ENCODE results near the gene TSSK6.

Gene TSSK6

DNA sequence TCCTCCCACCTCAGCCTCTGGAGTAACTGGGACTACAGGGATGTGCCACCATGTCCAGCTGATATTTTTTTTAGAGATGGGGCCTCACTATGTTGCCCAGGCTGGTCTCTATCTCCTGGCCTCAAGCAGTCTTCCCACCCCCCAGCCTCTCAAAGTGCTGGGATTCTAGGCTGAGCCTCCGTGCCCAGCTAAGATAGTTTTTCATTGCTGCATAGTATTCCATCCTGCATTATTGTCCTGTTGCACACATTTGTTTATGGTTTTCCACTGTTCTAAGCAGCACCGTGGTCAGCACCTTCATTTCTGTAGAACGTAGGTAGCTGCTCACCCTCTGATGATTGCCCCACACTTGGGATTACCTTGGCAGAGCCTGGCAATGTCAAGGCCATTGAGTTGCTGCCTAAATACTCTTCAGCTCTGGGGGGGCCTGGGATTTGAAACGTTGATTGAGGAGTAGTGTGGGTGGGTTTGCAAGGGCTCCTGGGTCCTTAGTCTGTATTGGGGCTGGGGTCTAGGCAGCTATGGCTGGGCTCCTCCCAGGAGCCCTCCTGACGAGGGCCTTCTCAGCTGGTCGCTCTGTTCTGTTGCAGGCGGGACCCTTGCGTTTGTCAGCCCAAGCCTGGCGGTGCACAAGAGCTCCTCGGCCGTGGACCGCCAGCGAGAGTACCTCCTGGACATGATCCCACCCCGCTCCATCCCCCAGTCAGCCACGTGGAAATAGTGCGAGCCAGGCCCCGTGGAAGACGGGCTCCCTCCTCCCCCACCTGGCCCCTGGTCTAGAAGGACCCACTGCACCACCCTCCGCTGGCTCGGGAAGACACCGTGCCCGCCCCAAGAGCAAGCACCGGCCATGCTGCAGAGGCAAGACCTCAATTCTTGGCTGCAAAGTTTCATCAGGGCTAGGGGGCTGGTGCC is 10.3 kb downstream of the TSSK6 start:
- H3K4me3 ChIP-seq (ENCODE audit: low read depth, low read length) = no peak overlapping the region
- no peak for DNase-seq (ENCODE audit: low read depth)
- TF ChIP-seq, protein P1, sequence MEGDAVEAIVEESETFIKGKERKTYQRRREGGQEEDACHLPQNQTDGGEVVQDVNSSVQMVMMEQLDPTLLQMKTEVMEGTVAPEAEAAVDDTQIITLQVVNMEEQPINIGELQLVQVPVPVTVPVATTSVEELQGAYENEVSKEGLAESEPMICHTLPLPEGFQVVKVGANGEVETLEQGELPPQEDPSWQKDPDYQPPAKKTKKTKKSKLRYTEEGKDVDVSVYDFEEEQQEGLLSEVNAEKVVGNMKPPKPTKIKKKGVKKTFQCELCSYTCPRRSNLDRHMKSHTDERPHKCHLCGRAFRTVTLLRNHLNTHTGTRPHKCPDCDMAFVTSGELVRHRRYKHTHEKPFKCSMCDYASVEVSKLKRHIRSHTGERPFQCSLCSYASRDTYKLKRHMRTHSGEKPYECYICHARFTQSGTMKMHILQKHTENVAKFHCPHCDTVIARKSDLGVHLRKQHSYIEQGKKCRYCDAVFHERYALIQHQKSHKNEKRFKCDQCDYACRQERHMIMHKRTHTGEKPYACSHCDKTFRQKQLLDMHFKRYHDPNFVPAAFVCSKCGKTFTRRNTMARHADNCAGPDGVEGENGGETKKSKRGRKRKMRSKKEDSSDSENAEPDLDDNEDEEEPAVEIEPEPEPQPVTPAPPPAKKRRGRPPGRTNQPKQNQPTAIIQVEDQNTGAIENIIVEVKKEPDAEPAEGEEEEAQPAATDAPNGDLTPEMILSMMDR (conservative IDR thresholded peaks at IDR 0.05; ENCODE audit: low read depth, low read length) = no peak

DNA sequence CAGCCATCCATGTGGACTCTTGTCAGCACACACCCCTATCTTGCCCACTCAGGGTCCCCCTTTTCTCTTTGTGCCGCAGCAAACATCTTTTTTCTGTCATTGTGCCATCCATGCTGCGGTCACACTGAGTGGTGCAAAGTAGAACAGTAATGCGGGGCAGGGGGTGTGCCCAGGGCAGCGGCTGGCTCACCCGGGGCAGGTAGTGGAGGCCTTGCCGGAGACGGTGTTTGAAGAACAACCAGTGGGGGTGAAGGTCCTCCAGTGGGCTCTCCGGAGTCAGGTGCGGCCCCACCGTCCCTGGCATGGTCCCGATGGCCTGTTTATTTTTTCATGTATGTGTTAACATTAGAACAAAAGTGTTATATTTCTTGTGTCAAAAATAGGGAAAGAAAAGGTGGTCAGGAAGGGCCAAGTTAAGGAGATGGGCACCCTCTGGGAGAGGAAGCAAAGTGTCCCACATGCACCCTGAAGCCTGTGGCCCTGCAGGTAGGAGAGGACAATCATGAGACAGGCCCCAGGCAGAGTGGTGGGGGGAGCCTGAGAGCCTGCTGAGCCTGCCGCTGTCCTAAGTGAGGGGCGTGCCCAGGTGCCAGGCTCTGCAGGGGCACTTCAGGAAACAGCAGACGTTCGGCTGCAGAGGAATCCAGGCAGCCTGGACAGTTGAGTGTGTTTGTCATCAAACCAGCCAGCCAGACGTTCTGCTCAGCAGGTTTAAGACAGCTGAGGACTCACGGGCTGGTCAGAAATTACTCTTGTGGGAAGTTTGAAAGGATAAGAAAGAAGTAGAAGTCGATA is 12.3 kb downstream of the TSSK6 start:
- no peak for DNase-seq (ENCODE audit: low read depth)
- H3K4me3 ChIP-seq (ENCODE audit: low read depth, low read length) = no peak overlapping the region
- TF ChIP-seq, protein P1 (conservative IDR thresholded peaks at IDR 0.05; ENCODE audit: low read depth, low read length) = no peak

DNA sequence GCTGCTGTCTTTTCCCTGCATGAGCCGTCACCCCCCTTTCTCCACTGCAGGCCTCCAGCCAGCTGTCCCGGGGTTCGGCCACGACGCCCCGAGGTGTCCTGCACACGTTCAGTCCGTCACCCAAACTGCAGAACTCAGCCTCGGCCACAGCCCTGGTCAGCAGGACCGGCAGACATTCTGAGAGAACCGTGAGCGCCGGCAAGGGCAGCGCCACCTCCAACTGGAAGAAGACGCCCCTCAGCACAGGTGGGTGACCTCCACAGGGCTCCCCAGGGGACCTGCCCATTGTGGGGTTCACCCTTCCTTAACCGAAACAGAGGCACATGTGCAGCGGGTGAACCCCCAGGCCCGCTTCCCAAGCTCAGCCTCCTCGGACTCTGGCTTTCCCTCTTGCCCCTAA is 13.1 kb downstream of the TSSK6 start:
- H3K4me3 ChIP-seq (ENCODE audit: low read depth, low read length) = no peak overlapping the region
- no peak for DNase-seq (ENCODE audit: low read depth)
- TF ChIP-seq, protein P1 (conservative IDR thresholded peaks at IDR 0.05; ENCODE audit: low read depth, low read length) = no peak

DNA sequence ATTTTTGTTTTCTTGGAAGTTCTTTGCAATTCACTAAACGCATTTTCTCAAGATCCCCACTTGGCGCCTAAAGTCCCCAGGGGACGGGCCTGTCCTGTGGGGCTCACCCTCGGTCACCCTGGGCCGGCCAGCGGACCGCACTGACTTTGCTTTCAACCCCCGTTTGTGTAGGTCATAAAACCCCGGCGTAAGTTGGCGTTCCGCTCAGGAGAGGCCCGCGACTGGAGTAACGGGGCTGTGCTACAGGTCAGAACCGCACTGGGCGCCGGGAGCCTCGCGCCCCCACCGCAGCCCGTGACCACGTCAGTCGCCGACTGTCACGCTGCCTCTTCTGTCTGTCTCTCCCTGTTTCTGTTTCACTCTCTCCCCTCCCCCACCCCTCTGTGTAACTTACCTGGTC is 13.6 kb downstream of the TSSK6 start:
- DNase-seq (ENCODE audit: low read depth) = no peak
- H3K4me3 ChIP-seq (ENCODE audit: low read depth, low read length) = no peak overlapping the region
- TF ChIP-seq, protein P1 (conservative IDR thresholded peaks at IDR 0.05; ENCODE audit: low read depth, low read length) = no peak

DNA sequence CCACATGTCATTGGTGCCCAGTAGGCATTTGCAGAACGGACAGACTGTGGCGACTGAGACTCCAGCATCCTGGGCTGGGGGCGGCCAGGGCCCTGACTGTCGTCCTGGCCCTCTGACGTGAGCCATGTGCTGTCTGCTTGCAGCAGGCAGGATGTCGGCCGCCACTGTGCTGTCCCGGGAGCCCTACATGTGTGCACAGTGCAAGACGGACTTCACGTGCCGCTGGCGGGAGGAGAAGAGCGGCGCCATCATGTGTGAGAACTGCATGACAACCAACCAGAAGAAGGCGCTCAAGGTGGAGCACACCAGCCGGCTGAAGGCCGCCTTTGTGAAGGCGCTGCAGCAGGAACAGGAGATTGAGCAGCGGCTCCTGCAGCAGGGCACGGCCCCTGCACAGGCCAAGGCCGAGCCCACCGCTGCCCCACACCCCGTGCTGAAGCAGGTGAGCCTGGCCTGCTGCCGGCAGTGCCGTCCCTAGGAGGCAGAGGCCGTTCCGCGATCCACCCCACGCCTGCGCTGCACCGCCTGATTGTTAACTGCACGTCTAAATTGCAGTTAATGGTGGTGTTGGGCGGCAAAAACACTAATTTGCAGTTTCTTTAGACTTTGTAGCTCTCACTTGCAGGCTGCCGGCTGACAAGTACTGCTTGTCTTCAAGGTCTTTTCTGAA is 14.2 kb downstream of the TSSK6 start:
- no peak overlapping the region for H3K4me3 ChIP-seq (ENCODE audit: low read depth, low read length)
- no peak for DNase-seq (ENCODE audit: low read depth)
- TF ChIP-seq, protein P1 (conservative IDR thresholded peaks at IDR 0.05; ENCODE audit: low read depth, low read length) = no peak

DNA sequence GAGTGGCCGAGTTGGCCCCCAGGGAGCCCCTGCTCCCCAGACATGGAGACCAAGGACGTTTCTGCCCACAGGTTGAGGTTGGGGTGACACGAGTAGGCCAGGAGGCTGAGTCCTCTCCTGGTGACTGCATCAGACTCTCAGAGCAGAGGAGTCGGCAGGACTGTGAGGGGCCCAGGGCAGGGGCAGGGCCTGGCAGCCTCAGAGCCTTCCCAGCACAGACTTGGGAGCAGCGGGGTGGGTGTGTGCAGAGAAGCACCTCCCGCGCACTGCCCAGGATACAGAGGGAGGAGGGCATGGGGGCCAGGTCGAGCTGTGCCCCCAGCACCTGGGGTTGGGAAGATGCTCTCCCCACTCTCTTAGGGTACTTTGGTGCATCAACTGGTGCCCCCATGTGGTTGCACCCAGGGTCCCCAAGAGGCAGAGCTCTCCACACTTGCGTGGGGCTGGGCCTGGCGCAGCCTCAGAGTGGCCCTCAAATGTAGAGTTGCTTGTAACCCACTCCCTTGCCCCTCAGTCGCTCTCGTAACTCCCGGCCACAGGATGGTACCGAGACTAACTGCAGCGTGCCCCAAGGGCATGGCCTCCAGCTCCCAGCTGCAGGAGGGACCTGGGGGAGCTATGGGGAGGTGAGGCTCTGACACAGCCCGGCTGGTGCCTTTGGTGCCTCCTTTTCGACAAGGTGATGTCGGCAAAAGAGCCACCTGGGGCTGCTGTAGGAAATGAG is 15.9 kb downstream of the TSSK6 start:
- H3K4me3 ChIP-seq (ENCODE audit: low read depth, low read length) = no peak overlapping the region
- TF ChIP-seq, protein P1 (conservative IDR thresholded peaks at IDR 0.05; ENCODE audit: low read depth, low read length) = no peak
- DNase-seq (ENCODE audit: low read depth) = no peak

Measured in choroid plexus epithelial cell (primary cell).